ENCODE measurements around the gene BIRC2. TPM values are rescaled to one million over a fixed set of nuclear protein-coding genes. Genes with fewer than 3 reads are reported as not detected.

BIRC2 gene
- total and polyA plus RNA-seq, 10 of the 15 experiments (the other 5 are each of a cell fraction or from before 2014, with no cell fraction given), result 13.8 to 75.8 (median 26.5) TPM

DNA sequence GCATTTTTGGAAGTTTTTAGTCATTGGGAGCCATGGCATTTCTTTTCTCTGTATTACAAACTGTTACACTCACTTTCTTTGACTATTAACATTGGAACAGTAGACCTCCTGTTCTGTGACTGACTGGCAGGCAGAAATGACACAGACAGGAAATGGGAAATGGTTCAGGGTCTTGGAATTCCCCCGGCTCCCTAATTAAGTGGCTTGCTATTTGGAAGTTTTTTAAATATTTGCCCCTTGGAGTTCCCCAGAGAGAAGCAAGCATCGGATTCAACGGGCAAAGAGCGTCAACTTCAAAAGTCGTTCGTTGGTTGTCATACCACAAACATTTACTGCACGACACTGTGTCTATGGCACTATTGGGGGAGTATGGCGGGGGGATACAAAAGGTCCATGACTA lies 1.1 kb upstream of the BIRC2 start (continued):
- TF ChIP-seq, protein P1, sequence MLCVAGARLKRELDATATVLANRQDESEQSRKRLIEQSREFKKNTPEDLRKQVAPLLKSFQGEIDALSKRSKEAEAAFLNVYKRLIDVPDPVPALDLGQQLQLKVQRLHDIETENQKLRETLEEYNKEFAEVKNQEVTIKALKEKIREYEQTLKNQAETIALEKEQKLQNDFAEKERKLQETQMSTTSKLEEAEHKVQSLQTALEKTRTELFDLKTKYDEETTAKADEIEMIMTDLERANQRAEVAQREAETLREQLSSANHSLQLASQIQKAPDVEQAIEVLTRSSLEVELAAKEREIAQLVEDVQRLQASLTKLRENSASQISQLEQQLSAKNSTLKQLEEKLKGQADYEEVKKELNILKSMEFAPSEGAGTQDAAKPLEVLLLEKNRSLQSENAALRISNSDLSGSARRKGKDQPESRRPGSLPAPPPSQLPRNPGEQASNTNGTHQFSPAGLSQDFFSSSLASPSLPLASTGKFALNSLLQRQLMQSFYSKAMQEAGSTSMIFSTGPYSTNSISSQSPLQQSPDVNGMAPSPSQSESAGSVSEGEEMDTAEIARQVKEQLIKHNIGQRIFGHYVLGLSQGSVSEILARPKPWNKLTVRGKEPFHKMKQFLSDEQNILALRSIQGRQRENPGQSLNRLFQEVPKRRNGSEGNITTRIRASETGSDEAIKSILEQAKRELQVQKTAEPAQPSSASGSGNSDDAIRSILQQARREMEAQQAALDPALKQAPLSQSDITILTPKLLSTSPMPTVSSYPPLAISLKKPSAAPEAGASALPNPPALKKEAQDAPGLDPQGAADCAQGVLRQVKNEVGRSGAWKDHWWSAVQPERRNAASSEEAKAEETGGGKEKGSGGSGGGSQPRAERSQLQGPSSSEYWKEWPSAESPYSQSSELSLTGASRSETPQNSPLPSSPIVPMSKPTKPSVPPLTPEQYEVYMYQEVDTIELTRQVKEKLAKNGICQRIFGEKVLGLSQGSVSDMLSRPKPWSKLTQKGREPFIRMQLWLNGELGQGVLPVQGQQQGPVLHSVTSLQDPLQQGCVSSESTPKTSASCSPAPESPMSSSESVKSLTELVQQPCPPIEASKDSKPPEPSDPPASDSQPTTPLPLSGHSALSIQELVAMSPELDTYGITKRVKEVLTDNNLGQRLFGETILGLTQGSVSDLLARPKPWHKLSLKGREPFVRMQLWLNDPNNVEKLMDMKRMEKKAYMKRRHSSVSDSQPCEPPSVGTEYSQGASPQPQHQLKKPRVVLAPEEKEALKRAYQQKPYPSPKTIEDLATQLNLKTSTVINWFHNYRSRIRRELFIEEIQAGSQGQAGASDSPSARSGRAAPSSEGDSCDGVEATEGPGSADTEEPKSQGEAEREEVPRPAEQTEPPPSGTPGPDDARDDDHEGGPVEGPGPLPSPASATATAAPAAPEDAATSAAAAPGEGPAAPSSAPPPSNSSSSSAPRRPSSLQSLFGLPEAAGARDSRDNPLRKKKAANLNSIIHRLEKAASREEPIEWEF (IDR thresholded peaks at IDR 0.05; ENCODE audit: insufficient replicate concordance, low read depth, low read length), result no peak
- TF ChIP-seq MTA3 (IDR thresholded peaks at IDR 0.05; ENCODE audit: borderline replicate concordance, low read length) (peak; percentile 69; the same call in 1 of the 2 replicates), BACH1 (IDR thresholded peaks at IDR 0.05; ENCODE audit: borderline replicate concordance) (no peak), CBX3 (IDR thresholded peaks at IDR 0.05; ENCODE audit: borderline replicate concordance, low read depth) (no peak), SPI1 (IDR thresholded peaks at IDR 0.05; ENCODE audit: borderline replicate concordance, insufficient read depth, low read depth, low read length) (peak; percentile 42; the same call in 1 of the 2 replicates), JUNB (IDR thresholded peaks at IDR 0.05) (peak; percentile 76), RELA (IDR thresholded peaks at IDR 0.05; ENCODE audit: borderline replicate concordance, partially characterized antibody) (peak; percentile 92), FOXK2 (IDR thresholded peaks at IDR 0.05) (no peak), SP1 (IDR thresholded peaks at IDR 0.05; ENCODE audit: low read depth, low read length) (no peak), SIX5 (IDR thresholded peaks at IDR 0.05; ENCODE audit: low read depth, low read length, severe bottlenecking) (no peak), HDAC2 (IDR thresholded peaks at IDR 0.05) (no peak), ZNF622 (IDR thresholded peaks at IDR 0.05) (no peak), BMI1 (IDR thresholded peaks at IDR 0.05; ENCODE audit: borderline replicate concordance) (0 out of 2 replicates have a peak, but pooled peaks have one; percentile 30), MXI1 (IDR thresholded peaks at IDR 0.05; ENCODE audit: low read depth, low read length) (no peak), MEF2B (IDR thresholded peaks at IDR 0.05; ENCODE audit: partially characterized antibody, poor library complexity, severe bottlenecking) (peak; percentile 64), IKZF2 (IDR thresholded peaks at IDR 0.05) (peak; percentile 97 to 98), YBX1 (IDR thresholded peaks at IDR 0.05) (no peak), PAX8 (IDR thresholded peaks at IDR 0.05) (no peak)
- TF ChIP-seq, protein P2, sequence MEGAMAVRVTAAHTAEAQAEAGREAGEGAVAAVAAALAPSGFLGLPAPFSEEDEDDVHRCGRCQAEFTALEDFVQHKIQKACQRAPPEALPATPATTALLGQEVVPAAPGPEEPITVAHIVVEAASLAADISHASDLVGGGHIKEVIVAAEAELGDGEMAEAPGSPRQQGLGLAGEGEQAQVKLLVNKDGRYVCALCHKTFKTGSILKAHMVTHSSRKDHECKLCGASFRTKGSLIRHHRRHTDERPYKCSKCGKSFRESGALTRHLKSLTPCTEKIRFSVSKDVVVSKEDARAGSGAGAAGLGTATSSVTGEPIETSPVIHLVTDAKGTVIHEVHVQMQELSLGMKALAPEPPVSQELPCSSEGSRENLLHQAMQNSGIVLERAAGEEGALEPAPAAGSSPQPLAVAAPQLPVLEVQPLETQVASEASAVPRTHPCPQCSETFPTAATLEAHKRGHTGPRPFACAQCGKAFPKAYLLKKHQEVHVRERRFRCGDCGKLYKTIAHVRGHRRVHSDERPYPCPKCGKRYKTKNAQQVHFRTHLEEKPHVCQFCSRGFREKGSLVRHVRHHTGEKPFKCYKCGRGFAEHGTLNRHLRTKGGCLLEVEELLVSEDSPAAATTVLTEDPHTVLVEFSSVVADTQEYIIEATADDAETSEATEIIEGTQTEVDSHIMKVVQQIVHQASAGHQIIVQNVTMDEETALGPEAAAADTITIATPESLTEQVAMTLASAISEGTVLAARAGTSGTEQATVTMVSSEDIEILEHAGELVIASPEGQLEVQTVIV (IDR thresholded peaks at IDR 0.05; ENCODE audit: borderline replicate concordance, partially characterized antibody), result no peak
- TF ChIP-seq, protein P3, sequence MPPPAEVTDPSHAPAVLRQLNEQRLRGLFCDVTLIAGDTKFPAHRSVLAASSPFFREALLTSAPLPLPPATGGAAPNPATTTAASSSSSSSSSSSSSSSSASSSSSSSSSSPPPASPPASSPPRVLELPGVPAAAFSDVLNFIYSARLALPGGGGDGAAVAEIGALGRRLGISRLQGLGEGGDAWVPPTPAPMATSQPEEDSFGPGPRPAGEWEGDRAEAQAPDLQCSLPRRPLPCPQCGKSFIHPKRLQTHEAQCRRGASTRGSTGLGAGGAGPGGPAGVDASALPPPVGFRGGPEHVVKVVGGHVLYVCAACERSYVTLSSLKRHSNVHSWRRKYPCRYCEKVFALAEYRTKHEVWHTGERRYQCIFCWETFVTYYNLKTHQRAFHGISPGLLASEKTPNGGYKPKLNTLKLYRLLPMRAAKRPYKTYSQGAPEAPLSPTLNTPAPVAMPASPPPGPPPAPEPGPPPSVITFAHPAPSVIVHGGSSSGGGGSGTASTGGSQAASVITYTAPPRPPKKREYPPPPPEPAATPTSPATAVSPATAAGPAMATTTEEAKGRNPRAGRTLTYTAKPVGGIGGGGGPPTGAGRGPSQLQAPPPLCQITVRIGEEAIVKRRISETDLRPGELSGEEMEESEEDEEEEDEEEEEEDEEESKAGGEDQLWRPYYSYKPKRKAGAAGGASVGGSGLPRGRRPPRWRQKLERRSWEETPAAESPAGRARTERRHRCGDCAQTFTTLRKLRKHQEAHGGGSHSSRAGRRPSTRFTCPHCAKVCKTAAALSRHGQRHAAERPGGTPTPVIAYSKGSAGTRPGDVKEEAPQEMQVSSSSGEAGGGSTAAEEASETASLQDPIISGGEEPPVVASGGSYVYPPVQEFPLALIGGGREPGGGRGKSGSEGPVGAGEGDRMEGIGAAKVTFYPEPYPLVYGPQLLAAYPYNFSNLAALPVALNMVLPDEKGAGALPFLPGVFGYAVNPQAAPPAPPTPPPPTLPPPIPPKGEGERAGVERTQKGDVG (CRISPR knock-in tag; IDR thresholded peaks at IDR 0.05), result no peak
- TF ChIP-seq, protein P4, sequence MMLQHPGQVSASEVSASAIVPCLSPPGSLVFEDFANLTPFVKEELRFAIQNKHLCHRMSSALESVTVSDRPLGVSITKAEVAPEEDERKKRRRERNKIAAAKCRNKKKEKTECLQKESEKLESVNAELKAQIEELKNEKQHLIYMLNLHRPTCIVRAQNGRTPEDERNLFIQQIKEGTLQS (IDR thresholded peaks at IDR 0.05; ENCODE audit: borderline replicate concordance, extremely low read depth, low read depth, low read length), result no peak

All from GM12878 (cell line).